Sigmoid colon (tissue), 7 donors: ENCODE data around the gene PHETA1. TPM values are rescaled to one million over a fixed set of nuclear protein-coding genes. Genes with fewer than 3 reads are reported as not detected.

Source experiments
- DNase-seq: peaks from one replicate; pipeline ENCODE4 v3.0.0-alpha.2; 2019
- H3K27ac ChIP-seq, 4 donors: fragments of 200-600 bp; sonication (generic); one replicate each; pipeline ENCODE4 v1.5.1; 2016 to 2019; ENCODE audit warnings: mild to moderate bottlenecking in 1 of 4
- H3K27me3 ChIP-seq, 3 donors: fragments of 200-600 bp; sonication (generic); one replicate each; pipeline ENCODE4 v1.5.1; 2019; ENCODE audit warnings: mild to moderate bottlenecking in 1 of 3
- H3K36me3 ChIP-seq, 4 donors: fragments of 200-600 bp; sonication (generic); one replicate each; pipeline ENCODE4 v1.5.1; 2016 to 2019
- H3K4me1 ChIP-seq, 4 donors: fragments of 200-600 bp; sonication (generic); one replicate each; pipeline ENCODE4 v1.5.1; 2017 to 2019
- H3K4me3 ChIP-seq, 4 donors: fragments of 200-600 bp; sonication (generic); one replicate each; pipeline ENCODE4 v1.5.1; 2017 to 2019; ENCODE audit warnings: mild to moderate bottlenecking in 2 of 4, moderate library complexity in 1 of 4
- H3K9me3 ChIP-seq, 4 donors: fragments of 200-600 bp in 3 of 4; sonication (generic) in 3 of 4; one replicate each; pipeline versions ENCODE4 v1.5.1 to v1.6.1; 2013 to 2019
- CTCF ChIP-seq, 4 experiments: fragments of 450-650 bp in 3 of 4; fragments of 200-600 bp in 1 of 4; IDR thresholded peaks; one replicate each; pipeline ENCODE4 v1.5.1; 2016 to 2019; ENCODE audit warnings: antibody characterized with exemption in 4 of 4, mild to moderate bottlenecking in 3 of 4, moderate library complexity in 2 of 4
- EP300 ChIP-seq, 4 donors: sonication (generic); formaldehyde crosslinking; IDR thresholded peaks; one replicate each; pipeline ENCODE4 v1.6.1; 2017; ENCODE audit warnings: antibody characterized with exemption in 4 of 4
- POLR2A ChIP-seq, 2 donors: fragments of 450-650 bp; IDR thresholded peaks; one replicate each; pipeline ENCODE4 v1.6.1; 2016; ENCODE audit warnings: antibody characterized with exemption in 2 of 2, mild to moderate bottlenecking in 2 of 2, moderate library complexity in 2 of 2
- POLR2AphosphoS5 ChIP-seq, 4 donors: sonication (generic); formaldehyde crosslinking; IDR thresholded peaks; one replicate each; pipeline ENCODE4 v1.6.1; 2017; ENCODE audit warnings: antibody characterized with exemption in 4 of 4
- WGBS, 2 donors: extraction: QIAGEN DNeasy Blood & Tissue Kit; methylation state at CpG; one replicate each; pipeline ENCODE4 v1.1.7; 2013; 5-methylcytosine and 5-hydroxymethylcytosine counted together
- intact Hi-C: fragments of 100-400 bp; cut with DNase I; formaldehyde crosslinking; loops from one replicate; pipeline ENCODE4 v1.15.1; 2023
- polyA plus RNA-seq, 3 donors: library from polyadenylated mRNA; stranded (reverse); fragments of 200-250 nt; gene quantifications; one replicate each; pipeline ENCODE4 v1.2.3, GENCODE V29; 2013
- total RNA-seq, 4 donors: library from RNA; depleted of rRNA; stranded (reverse); fragments of >200 nt; gene quantifications; one replicate each; pipeline ENCODE4 v1.1.0, GENCODE V29; 2016
- donor health status: healthy with polysubstance abuse.
- donor health status: Bipolar disorder and iron deficiency.
- donor health status: healthy.

PHETA1 gene
- total and polyA plus RNA-seq, 7 donors = 3.6 to 21.6 (median 6.1) TPM

GRCh38 chr12:111351026-111351425 lies 17.9 kb downstream of the PHETA1 start:
- H3K4me1 ChIP-seq = no peaks in the 10 kb centered on the region
- 75 to 85% methylated on average over 2 of the region's 2 CpGs for WGBS, 2 donors
- no peaks in the 10 kb centered on the region for H3K36me3 ChIP-seq
- no peak overlapping the region for H3K4me3 ChIP-seq
- TF ChIP-seq EP300 (IDR thresholded peaks at IDR 0.05) (no peak), POLR2AphosphoS5 (IDR thresholded peaks at IDR 0.05) (no peak), POLR2A (IDR thresholded peaks at IDR 0.05) (no peak), CTCF (IDR thresholded peaks at IDR 0.05) (no peak)
- DNase-seq = no peak
- intact Hi-C loops = no loop called here
- no peaks in the 10 kb centered on the region for H3K27me3 ChIP-seq
- H3K27ac ChIP-seq = no peak overlapping the region
- peaks cover 0 to 12% (median 4%) of the 10 kb centered on the region in 4 donors for H3K9me3 ChIP-seq

DNA sequence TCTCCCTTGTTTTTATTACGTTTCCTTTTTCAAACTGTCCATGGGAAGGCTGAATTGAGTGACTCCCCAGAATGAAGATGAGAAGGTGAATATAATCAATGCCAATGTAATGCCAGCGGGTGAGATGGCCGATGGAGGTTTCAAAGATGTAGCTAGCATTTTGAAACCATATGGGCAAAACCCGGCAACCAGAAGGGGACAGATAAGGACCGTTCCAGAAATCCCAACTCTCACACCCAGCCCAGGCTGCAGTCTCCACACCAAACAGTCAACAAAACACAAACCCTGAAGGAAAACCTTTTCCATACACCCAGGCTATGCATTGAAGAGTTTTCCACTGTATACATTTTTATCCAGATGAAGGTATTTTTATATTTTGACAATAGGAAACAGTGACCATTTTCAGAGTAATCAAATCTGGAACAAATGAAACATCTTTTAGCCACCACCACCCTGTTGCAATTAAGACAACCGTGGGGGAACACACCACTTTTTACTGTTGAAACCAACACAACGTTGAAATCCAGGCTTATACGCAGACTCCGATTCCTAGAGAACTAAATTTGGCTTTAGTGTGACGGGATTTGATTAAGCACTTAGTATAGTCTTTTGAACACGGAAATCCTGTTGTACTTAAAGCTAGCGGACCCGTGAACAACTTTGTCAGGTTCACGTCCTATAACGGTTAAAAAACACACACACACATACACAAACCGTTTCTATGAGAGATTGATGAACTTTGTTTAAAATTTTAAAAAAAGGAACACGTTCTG lies 19.0 kb downstream of the PHETA1 start:
- peaks cover 0 to 12% (median 4%) of the 10 kb centered on the region in 4 donors for H3K9me3 ChIP-seq
- DNase-seq = no peak
- H3K4me1 ChIP-seq = no peaks in the 10 kb centered on the region
- no peak overlapping the region for H3K4me3 ChIP-seq
- WGBS, 2 donors = 87 to 89% methylated on average over 17 of the region's 17 CpGs
- TF ChIP-seq EP300 (IDR thresholded peaks at IDR 0.05) = no peak
- no peak for TF ChIP-seq POLR2A (IDR thresholded peaks at IDR 0.05)
- no peak for TF ChIP-seq CTCF (IDR thresholded peaks at IDR 0.05)
- TF ChIP-seq POLR2AphosphoS5 (IDR thresholded peaks at IDR 0.05) = no peak
- no peaks in the 10 kb centered on the region for H3K27me3 ChIP-seq
- no peak overlapping the region for H3K27ac ChIP-seq
- H3K36me3 ChIP-seq = no peaks in the 10 kb centered on the region
- intact Hi-C loops = no loop called here

GRCh38 chr12:111349101-111349747 lies 19.7 kb downstream of the PHETA1 start:
- DNase-seq = no peak
- WGBS, 2 donors = 91 to 94% methylated on average over 11 of the region's 11 CpGs

DNA sequence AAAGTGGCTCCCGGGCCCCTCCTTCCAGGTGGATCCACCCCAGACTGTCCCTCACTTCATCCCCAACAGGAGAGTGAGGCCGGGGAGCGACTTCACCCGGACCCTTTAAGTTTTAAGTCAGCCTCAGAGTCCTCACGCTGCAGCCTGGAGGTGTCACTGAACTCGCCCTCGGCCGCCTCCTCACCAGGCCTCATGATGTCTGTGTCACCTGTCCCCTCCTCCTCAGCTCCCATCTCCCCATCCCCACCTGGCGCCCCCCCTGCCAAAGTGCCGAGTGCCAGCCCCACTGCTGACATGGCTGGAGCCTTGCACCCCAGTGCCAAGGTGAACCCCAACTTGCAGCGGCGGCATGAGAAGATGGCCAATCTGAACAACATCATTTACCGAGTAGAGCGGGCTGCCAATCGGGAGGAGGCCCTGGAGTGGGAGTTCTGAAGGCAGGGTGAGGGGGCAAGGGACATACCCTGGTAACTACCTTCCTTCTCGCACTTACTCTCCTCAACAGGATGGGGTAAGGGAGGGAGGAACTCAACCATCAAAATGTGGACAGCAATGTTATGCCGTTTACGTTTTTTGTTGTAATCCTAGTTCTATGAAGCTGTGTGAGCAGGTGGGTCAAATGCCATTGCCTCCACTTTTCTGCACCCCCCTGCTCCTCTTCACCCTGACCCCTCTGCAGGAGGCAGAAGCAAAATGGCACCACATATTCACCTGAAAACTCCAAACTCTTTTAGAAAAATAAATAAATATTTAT lies 20.8 kb downstream of the PHETA1 start:
- WGBS, 2 donors = 96% methylated on average over 18 of the region's 18 CpGs

More at GRCh38 chr12:111349101-111349747, 19.7 kb downstream of the PHETA1 start:
- Histone ChIP-seq H3K4me3 (no peak overlapping the region), H3K27ac (no peak overlapping the region), H3K9me3 (peaks cover 0 to 12% (median 4%) of the 10 kb centered on the region in 4 donors), H3K36me3 (no peaks in the 10 kb centered on the region), H3K27me3 (no peaks in the 10 kb centered on the region), H3K4me1 (no peaks in the 10 kb centered on the region)
- TF ChIP-seq POLR2AphosphoS5 (IDR thresholded peaks at IDR 0.05) = no peak
- no peak for TF ChIP-seq POLR2A (IDR thresholded peaks at IDR 0.05)
- TF ChIP-seq EP300 (IDR thresholded peaks at IDR 0.05) = no peak
- TF ChIP-seq CTCF (IDR thresholded peaks at IDR 0.05) = no peak
- intact Hi-C loops = no loop called here

More for the DNA sequence above, 20.8 kb downstream of the PHETA1 start:
- no peaks in the 10 kb centered on the region for H3K36me3 ChIP-seq
- peaks cover 0 to 12% (median 4%) of the 10 kb centered on the region in 4 donors for H3K9me3 ChIP-seq
- no peak overlapping the region for H3K27ac ChIP-seq
- intact Hi-C loops = no loop called here
- TF ChIP-seq EP300 (IDR thresholded peaks at IDR 0.05) (no peak), POLR2AphosphoS5 (IDR thresholded peaks at IDR 0.05) (no peak), POLR2A (IDR thresholded peaks at IDR 0.05) (no peak), CTCF (IDR thresholded peaks at IDR 0.05) (no peak)
- no peak for DNase-seq
- H3K4me1 ChIP-seq = no peaks in the 10 kb centered on the region
- no peaks in the 10 kb centered on the region for H3K27me3 ChIP-seq
- H3K4me3 ChIP-seq = no peak overlapping the region
